ENCODE data around the gene ROR2. TPM values are rescaled to one million over a fixed set of nuclear protein-coding genes. Genes with fewer than 3 reads are reported as not detected.

Gene ROR2
- total and polyA plus RNA-seq, 4 experiments from 2014 or later: 0.17 to 0.31 (median 0.29) TPM; not detected in 1

DNA sequence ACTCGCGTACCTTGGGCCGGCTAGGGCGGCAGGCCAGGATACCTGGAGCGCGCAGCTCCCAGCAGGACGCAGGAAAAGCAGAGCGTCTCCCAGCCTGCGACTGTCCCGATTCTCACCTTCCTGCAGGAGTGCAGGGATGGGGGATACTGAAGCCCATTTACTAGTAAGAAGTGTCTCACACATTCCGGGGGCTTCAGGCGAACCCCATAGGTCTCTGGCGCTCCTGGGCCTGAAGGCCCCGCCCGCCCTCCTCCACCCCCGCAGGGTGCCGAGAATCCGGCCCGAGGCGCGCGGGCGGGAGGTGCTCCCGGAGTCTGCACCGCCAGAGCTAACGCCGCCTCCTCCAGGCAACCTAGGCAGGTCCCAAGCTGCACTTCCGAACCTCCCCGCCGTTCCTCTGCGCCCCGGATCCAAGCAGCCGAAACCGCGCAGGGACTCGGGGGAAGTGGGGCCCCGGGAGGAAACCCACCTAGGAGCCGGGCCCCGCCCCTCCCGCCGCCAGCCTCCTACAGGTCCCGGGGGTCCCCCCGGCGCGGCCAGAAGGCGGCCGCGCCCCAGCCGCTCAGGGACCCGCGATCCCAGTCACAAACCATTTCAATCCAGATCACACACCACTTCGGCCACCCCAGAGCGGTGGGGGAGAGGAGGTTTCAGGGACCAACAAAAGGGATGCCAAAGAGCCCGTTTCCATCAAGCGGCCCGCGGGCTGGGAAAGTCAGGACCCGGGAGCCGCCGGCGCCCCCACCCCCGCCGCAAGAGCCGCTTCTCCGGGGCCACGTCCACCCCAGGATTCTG, 1.2 kb downstream of the ROR2 start:
- peak overlapping the region in 3 of 8 donors; percentile 29 to 53 (median 29) for H3K4me3 Mint-ChIP-seq
- DNase-seq: peak in 3 of 5 donors; percentile 6 to 15 (median 8)
- H3K27ac ChIP-seq (ENCODE audit: low read depth, low read length): no peak overlapping the region

DNA sequence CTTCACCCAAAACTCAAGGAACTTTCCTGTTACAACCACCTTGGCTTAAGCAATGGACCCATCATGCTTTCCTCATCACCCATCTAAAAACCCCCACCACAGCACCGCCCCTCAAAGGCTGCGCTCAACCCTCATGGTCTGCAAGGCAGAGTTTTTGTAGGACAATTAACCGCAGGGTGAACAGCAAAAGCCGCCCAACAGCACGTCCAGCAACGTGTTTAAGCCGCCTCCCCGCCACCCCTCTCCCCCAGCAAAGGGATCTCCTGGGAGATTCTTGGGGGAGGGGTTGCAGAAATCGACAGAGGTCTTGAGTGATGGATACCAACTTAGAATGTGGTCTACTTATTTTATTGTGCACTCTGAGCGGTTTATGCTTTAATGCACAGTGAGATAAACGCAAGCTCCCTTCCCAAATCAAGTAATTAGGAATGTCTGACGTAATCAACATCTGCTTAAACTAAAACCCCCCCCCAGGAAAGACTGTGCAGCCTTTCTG, 1.9 kb downstream of the ROR2 start:
- Histone ChIP-seq H3K4me1 (ENCODE audit: insufficient read depth, low read length) (peaks cover 7% of the 10 kb centered on the region), H3K9me3 (ENCODE audit: control insufficient read depth in 1 of 2, low read length in 2 of 2) (no peaks in the 10 kb centered on the region), H3K36me3 (ENCODE audit: insufficient read depth, low read length) (no peaks in the 10 kb centered on the region), H3K27me3 (ENCODE audit: insufficient read depth, low read length) (peaks cover 21% of the 10 kb centered on the region), H3K27ac (ENCODE audit: low read depth, low read length) (no peak overlapping the region), H3K4me3 (ENCODE audit: low read length in 2 of 2) (no peak overlapping the region)
- Mint-ChIP-seq H3K27me3 (peaks cover 46 to 51% of the 10 kb centered on the region in 2 donors), H3K9me3 (peaks cover 0 to 7% (median under 1%) of the 10 kb centered on the region in 8 donors), H3K4me3 (peak overlapping the region in 4 of 8 donors; percentile 30 to 67 (median 42)), H3K27ac (no peak overlapping the region), H3K36me3 (no peaks in the 10 kb centered on the region), H3K4me1 (peaks cover 3 to 13% (median 8%) of the 10 kb centered on the region in 4 donors)
- DNase-seq: no peak
- ChIA-PET CTCF (ENCODE audit: partially characterized antibody) (no interaction called here), POLR2A (ENCODE audit: partially characterized antibody) (no interaction called here)
- intact Hi-C loops (cut with micrococcal nuclease): no loop called here

More for the DNA sequence above, 1.2 kb downstream of the ROR2 start:
- Mint-ChIP-seq H3K36me3 (no peaks in the 10 kb centered on the region), H3K9me3 (peaks cover 0 to 7% (median under 1%) of the 10 kb centered on the region in 8 donors), H3K27me3 (peaks cover 49 to 50% of the 10 kb centered on the region in 2 donors), H3K4me1 (peaks cover 3 to 13% (median 8%) of the 10 kb centered on the region in 4 donors), H3K27ac (no peak overlapping the region)
- H3K9me3 ChIP-seq (ENCODE audit: control insufficient read depth in 1 of 2, low read length in 2 of 2): no peaks in the 10 kb centered on the region
- H3K27me3 ChIP-seq (ENCODE audit: insufficient read depth, low read length): peaks cover 21% of the 10 kb centered on the region
- ChIA-PET POLR2A (ENCODE audit: partially characterized antibody) (no interaction called here), CTCF (ENCODE audit: partially characterized antibody) (no interaction called here)
- H3K4me1 ChIP-seq (ENCODE audit: insufficient read depth, low read length): peaks cover 7% of the 10 kb centered on the region
- intact Hi-C loops (cut with micrococcal nuclease): no loop called here
- no peak overlapping the region for H3K4me3 ChIP-seq (ENCODE audit: low read length in 2 of 2)
- H3K36me3 ChIP-seq (ENCODE audit: insufficient read depth, low read length): no peaks in the 10 kb centered on the region

DNA sequence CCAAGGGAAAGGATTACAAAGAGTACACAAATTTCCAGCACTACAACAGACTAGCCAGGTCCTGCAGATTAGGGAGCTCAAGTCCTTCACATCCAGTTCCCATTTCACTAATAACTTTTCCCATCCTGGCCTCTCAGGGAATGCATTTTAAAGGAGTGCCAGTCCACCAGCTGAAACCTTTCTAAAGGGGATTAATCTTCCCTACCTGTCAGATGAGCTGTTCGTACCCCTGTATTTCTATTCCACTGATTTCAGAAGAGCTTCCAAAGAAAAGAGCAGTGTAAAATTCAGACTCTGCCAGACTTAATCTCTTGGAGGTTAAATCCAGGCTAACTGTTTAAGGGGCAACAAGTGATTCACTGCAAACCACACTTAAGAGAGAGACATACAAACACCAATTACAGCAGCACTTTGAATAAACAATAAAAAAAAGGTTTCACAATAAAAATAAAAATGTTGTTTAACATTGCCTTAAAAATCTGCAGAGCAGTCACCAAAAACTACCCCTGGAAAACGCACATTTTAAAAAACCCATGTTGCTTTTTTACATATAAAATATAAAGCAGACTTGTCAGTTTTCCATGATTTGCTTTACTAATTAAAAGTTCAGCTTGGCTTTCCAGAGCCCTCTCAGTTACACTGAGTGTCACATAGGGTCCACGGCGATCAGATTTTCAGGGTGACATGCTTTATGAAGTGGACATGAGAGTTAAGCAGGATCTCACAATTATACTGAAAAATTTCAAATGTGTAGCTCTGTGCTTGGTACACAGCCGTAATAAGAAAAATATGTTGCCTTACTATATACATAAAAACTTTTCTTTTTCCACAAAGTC, 3.2 kb downstream of the ROR2 start:
- ChIA-PET POLR2A (ENCODE audit: partially characterized antibody) (no interaction called here), CTCF (ENCODE audit: partially characterized antibody) (no interaction called here)
- H3K4me3 Mint-ChIP-seq: no peak overlapping the region
- Histone ChIP-seq H3K36me3 (ENCODE audit: insufficient read depth, low read length) (no peaks in the 10 kb centered on the region), H3K27me3 (ENCODE audit: insufficient read depth, low read length) (peaks cover 15% of the 10 kb centered on the region), H3K27ac (ENCODE audit: low read depth, low read length) (no peak overlapping the region), H3K4me1 (ENCODE audit: insufficient read depth, low read length) (peaks cover 7% of the 10 kb centered on the region), H3K4me3 (ENCODE audit: low read length in 2 of 2) (no peak overlapping the region), H3K9me3 (ENCODE audit: control insufficient read depth in 1 of 2, low read length in 2 of 2) (no peaks in the 10 kb centered on the region)
- peaks cover 3 to 13% (median 8%) of the 10 kb centered on the region in 4 donors for H3K4me1 Mint-ChIP-seq
- intact Hi-C loops (cut with micrococcal nuclease): no loop called here
- H3K27me3 Mint-ChIP-seq: peaks cover 37 to 40% of the 10 kb centered on the region in 2 donors
- H3K36me3 Mint-ChIP-seq: no peaks in the 10 kb centered on the region
- H3K9me3 Mint-ChIP-seq: peaks cover 0 to 2% (median 0%) of the 10 kb centered on the region in 8 donors
- DNase-seq: no peak
- H3K27ac Mint-ChIP-seq: no peak overlapping the region

DNA sequence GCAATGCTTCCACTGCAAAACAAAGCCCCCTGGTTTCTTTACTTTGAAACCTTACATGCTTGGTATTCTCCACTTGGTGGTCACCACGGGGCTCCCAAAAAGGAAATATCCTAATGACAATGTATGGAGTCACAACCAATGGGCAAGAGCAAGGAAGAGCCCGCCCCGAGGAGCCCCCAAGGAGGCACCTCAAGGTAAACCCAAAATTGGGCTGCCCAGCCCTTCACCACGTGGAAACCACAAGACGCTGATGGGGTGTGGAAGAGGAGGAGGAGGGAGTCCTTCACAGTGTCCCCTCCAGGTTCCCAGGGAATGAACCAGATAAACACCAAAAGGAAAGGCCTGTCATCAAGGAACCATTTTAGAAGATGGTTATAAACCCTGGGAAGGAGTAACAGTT, 3.8 kb downstream of the ROR2 start:
- Mint-ChIP-seq H3K36me3 (no peaks in the 10 kb centered on the region), H3K4me3 (no peak overlapping the region), H3K9me3 (peaks cover 0 to 2% (median 0%) of the 10 kb centered on the region in 8 donors), H3K27ac (no peak overlapping the region), H3K27me3 (peaks cover 32 to 36% of the 10 kb centered on the region in 2 donors), H3K4me1 (peaks cover 3 to 13% (median 8%) of the 10 kb centered on the region in 4 donors)
- ChIA-PET CTCF (ENCODE audit: partially characterized antibody) (no interaction called here), POLR2A (ENCODE audit: partially characterized antibody) (no interaction called here)
- Histone ChIP-seq H3K4me1 (ENCODE audit: insufficient read depth, low read length) (peaks cover 7% of the 10 kb centered on the region), H3K9me3 (ENCODE audit: control insufficient read depth in 1 of 2, low read length in 2 of 2) (no peaks in the 10 kb centered on the region), H3K27ac (ENCODE audit: low read depth, low read length) (no peak overlapping the region), H3K36me3 (ENCODE audit: insufficient read depth, low read length) (no peaks in the 10 kb centered on the region), H3K27me3 (ENCODE audit: insufficient read depth, low read length) (peaks cover 11% of the 10 kb centered on the region), H3K4me3 (ENCODE audit: low read length in 2 of 2) (no peak overlapping the region)
- intact Hi-C loops (cut with micrococcal nuclease): no loop called here
- no peak for DNase-seq

DNA sequence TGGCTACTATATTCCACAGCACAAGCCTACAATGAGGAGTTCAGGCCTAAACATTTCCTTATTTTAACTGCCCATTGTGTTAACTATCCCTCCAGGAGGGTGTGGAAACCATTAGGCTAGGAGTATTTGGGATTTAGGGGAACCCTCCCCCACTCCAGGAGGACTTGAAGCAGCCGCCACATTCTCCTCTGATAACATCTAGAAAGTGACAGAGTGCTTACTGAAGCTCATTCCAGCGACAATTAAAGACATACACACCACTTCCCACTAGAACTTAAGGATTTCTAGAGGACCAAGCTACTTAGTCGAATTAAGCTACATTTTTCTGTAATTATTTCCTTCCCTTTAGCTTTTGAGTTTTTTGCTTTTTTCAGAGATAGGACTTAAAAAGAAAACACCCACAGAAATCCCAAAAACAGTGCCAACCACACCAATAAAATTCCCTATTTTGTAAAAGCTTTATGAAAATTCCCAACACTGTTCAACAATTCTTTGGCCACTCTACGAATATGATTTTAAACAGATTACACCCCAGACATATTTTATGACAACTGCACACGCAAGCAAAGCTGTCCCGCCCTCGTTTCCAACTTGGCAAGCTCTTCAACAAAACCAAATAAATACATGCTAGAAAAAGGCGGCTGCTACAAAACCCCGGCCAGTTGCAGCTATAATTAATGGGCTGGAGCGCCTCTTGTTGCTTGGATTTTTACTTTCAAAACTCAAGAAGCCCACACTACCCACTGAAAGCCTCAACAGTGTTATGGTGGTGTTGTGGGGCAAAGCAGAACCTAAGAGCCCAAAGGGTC, 4.5 kb downstream of the ROR2 start:
- Histone ChIP-seq H3K27ac (ENCODE audit: low read depth, low read length) (no peak overlapping the region), H3K27me3 (ENCODE audit: insufficient read depth, low read length) (peaks cover 4% of the 10 kb centered on the region), H3K9me3 (ENCODE audit: control insufficient read depth in 1 of 2, low read length in 2 of 2) (no peaks in the 10 kb centered on the region), H3K36me3 (ENCODE audit: insufficient read depth, low read length) (no peaks in the 10 kb centered on the region), H3K4me3 (ENCODE audit: low read length in 2 of 2) (no peak overlapping the region), H3K4me1 (ENCODE audit: insufficient read depth, low read length) (peaks cover 3% of the 10 kb centered on the region)
- intact Hi-C loops (cut with micrococcal nuclease): no loop called here
- DNase-seq: no peak
- Mint-ChIP-seq H3K27me3 (peaks cover 26 to 30% of the 10 kb centered on the region in 2 donors), H3K36me3 (no peaks in the 10 kb centered on the region), H3K27ac (no peak overlapping the region), H3K9me3 (peaks cover 0 to 2% (median 0%) of the 10 kb centered on the region in 8 donors), H3K4me1 (peaks cover 3 to 6% (median 3%) of the 10 kb centered on the region in 4 donors), H3K4me3 (no peak overlapping the region)
- POLR2A ChIA-PET (ENCODE audit: partially characterized antibody): no interaction called here
- CTCF ChIA-PET (ENCODE audit: partially characterized antibody): no interaction called here

DNA sequence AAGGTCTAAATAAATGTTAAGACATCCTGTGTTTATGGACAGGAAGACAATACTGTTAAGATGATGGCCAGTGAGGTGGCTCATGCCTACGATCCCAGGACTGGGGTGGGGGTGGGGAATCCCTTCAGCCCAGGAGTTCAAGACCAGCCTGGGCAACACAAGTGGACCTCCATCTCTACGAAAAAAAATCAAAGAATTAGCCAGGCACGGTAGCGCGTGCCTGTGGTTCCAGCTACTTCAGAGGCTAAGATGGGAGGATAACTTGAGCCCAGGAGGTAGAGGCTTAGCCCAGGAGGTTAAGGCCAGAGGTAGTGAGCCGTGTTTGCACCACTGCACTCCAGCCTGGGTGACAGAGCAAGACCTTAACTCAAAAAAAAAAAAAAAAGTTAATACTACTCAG, 5.3 kb downstream of the ROR2 start:
- H3K27me3 ChIP-seq (ENCODE audit: insufficient read depth, low read length): peaks cover 4% of the 10 kb centered on the region
- intact Hi-C loops (cut with micrococcal nuclease): no loop called here
- CTCF ChIA-PET (ENCODE audit: partially characterized antibody): no interaction called here
- no peaks in the 10 kb centered on the region for H3K36me3 Mint-ChIP-seq
- H3K4me3 Mint-ChIP-seq: no peak overlapping the region
- H3K4me3 ChIP-seq (ENCODE audit: low read length in 2 of 2): no peak overlapping the region
- H3K4me1 Mint-ChIP-seq: peaks cover 0 to 5% (median 2%) of the 10 kb centered on the region in 4 donors
- H3K9me3 Mint-ChIP-seq: peaks cover 0 to 2% (median 0%) of the 10 kb centered on the region in 8 donors
- no peaks in the 10 kb centered on the region for H3K36me3 ChIP-seq (ENCODE audit: insufficient read depth, low read length)
- no peak overlapping the region for H3K27ac ChIP-seq (ENCODE audit: low read depth, low read length)
- no peaks in the 10 kb centered on the region for H3K4me1 ChIP-seq (ENCODE audit: insufficient read depth, low read length)
- no peak overlapping the region for H3K27ac Mint-ChIP-seq
- POLR2A ChIA-PET (ENCODE audit: partially characterized antibody): no interaction called here
- no peaks in the 10 kb centered on the region for H3K9me3 ChIP-seq (ENCODE audit: control insufficient read depth in 1 of 2, low read length in 2 of 2)
- H3K27me3 Mint-ChIP-seq: peaks cover 24 to 29% of the 10 kb centered on the region in 2 donors
- no peak for DNase-seq
